GM18520 (cell line): ENCODE results near the gene PDCD7.
"Not testable (repeated sequence)": the region's sequence is repeated elsewhere in the genome, so short reads cannot be mapped to it uniquely, and the experiment has no call there.

Experiments
- ATAC-seq: cut with Tn5 transposase; IDR thresholded peaks from one replicate; pipeline ENCODE4 v1.9.1; 2021; ENCODE audit not compliant: unreplicated experiment

Gene PDCD7

DNA sequence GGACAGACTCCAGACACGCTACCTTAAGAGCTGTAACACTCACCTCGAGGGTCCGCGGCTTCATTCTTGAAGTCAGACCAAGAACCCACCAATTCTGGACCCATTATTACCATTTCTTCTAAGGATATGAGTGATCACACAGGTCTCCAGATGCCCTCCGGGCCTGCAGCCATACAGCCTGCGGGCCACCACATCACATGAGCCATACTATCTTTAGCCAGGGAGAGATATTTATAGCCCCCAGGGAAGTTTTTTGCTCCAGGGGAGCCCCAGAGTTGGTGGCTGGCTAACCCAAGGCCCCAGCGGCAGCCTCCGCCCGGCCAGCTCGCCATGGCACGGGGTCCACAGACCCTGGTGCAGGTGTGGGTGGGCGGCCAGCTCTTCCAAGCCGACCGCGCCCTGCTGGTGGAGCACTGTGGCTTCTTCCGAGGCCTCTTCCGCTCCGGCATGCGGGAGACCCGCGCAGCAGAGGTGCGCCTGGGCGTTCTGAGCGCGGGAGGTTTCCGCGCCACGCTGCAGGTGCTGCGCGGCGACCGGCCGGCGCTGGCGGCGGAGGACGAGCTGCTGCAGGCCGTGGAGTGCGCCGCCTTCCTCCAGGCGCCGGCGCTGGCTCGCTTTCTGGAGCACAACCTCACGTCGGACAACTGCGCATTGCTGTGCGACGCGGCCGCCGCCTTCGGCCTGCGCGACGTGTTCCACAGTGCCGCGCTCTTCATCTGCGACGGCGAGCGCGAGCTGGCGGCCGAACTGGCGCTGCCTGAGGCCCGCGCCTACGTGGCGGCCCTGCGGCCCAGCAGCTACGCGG, 56.9 kb downstream of the PDCD7 start, which contains the start of gene KBTBD13:
Gene KBTBD13 (plus strand): TSS at position 261 of the 805 bp plus-strand sequence. CDS start 70 bp downstream, at position 331.
- ATAC-seq: no peak

DNA sequence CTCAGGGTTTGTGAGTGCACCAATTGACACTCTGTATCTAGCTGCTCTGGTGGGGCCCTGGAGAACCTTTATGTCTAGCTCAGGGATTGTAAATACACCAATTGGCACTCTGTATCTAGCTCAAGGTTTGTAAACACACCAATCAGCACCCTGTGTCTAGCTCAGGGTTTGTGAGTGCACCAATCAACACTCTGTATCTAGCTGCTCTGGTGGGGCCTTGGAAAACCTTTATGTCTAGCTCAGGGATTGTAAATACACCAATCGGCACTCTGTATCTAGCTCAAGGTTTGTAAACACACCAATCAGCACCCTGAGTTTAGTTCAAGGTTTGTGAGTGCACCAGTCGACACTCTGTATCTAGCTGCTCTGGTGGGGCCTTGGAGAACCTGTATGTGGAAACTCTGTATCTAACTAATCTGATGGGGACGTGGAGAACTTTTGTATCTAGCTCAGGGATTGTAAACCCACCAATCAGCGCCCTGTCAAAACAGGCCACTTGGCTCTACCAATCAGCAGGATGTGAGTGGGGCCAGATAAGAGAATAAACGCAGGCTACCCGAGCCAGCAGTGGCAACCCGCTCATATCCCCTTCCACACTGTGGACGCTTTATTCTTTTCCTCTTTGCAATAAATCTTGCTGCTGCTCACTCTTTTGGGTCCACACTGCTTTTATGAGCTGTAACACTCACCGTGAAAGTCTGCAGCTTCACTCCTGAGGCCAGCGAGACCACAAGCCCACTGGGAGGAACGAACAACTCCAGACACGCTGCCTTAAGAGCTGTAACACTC, 57.8 kb downstream of the PDCD7 start:
- not testable (repeated sequence) for ATAC-seq

DNA sequence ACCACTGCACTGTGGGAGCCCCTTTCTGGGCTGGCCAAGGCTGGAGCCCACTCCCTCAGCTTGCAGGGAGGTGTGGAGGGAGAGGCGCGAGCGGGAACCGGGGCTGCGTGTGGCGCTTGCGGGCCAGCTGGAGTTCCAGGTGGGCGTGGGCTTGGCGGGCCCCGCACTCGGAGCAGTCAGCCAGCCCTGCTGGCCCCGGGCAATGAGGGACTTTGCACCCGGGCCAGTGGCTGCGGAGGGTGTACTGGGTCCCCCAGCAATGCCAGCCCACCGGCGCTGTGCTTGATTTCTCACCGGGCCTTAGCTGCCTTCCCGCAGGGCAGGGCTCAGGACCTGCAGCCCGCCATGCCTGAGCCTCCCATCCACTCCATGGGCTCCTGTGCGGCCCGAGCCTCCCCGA, 58.7 kb downstream of the PDCD7 start:
- ATAC-seq: not testable (repeated sequence)

DNA sequence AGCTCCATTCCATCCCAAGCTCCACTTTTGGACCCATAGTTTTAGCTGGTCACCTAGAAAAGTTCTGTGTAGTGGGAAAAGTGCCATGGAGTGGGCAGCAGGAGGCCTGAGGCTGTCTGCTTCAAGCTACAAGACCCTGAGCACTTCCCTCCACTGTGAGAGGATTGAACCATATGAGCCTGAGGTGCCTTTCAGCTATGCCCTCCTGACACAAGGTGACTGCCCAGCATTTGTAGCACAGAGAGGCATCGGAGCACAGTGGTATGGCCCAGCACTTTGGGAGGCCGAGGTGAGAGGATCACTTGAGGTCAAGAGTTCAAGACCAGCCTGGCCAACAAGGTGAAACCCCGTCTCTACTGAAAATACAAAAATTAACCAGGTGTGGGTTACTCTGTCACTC, 61.0 kb downstream of the PDCD7 start:
- ATAC-seq: no peak

DNA sequence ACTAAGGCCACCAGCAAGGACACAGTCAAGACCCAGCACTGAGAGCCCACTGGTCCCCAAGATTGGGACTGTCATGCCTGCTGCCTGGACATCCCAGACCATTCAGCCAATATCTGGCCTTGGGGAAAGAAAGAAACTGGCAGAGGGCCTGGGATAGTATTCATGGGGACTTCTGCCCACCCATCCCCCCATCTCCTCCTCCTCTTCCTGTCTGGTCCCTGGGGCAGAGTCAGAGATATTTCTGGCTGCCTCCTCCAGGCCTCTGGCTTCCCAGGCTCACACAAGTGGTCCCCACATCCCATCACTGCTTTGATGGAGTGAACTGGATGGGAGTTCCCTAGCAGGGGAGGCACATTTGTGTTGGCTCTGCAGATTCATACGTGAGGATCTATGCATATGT, 61.6 kb downstream of the PDCD7 start:
- no peak for ATAC-seq

DNA sequence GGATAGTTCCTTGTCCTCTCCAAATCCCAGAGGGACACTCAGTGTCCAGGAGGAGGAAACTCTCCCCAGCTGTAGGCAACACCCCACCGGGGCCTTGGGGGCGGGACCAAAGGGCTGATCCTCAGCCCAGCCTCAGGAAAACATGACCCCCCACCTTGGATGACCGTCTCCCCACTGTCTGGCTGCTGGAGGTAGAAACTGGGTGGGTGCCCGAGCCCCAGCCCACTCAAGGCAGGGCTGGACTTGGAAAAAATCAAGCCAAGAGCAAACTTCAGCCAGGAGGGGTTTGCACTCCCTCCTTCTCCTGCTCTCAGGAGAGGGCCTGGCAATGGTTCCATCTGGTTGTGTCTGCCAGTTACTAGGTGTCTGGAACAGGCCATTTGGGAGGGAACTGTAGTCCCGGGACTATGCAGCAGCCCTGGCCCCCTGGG, 62.2 kb downstream of the PDCD7 start:
- no peak for ATAC-seq

DNA sequence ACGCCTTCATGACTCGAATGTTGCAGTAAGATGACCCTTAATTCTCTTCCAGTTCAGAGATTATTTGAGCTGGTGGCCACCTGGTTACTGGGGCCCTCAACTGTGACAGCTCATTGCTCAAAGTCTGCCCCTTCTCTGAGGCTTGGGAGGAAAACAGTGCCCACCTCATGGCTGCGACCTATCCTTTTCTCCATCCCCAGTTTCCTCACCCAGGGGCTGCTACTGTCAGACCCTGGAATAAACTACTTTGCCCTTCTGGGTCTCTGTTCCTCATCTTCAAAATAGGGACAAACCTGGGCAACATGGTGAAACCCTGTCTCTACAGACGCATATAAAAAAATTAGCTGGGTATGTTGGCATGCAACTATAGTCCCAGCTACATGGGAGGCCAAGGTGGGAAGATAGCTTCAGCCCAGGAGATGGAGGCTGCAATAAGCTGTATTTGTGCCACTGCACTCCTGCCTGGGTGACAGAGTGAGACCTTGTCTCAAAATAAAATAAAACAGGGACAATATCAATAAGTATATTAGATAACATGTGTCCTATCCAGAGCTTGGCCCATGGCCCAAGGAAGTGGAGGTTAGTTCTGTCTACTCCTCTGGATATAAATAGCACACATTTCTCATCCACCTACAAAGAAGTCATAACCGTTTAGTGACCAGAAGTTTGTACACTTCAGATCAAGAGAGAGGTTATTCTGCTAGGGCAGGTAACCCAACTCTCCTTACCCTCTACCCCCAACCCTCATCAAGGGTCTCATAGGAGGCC, 63.6 kb downstream of the PDCD7 start:
- ATAC-seq: no peak

DNA sequence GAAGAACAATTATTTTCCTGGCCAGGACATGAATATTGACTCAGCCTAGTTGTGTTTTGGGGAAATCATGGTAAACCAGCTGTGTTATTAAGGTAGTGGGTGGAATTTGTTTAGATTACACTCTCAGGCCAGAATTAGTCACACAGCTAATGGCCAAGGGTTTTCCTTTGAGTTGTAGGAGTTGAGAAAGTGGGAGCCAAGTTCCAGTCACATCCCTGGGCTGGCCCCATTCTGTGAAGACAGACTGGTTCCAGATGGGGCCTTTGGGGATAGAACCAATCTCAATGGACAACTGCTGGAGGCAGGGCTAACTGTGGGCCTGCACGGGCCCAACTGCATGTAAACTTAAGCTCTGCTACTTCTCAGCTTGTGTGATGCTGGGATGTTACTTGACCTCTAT, 64.4 kb downstream of the PDCD7 start:
- ATAC-seq: no peak

DNA sequence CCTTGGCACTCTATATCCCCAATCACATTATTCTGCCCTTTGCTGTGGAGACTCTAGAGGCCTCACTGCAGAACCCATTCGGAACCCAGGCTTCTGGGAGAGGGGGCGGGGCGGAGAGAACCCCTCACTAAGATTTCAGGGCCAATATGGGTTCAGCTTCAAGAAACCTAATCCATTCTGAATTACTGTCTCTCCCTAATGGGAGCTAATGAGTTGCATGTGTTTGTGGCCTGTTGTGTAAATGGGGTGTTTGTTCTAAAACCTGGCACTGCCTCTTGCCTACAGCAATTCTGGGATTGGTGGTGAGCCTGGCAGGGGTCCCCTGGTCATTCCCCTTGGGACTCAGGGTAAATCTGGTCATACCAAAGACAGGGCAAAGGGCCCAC, 65.2 kb downstream of the PDCD7 start:
- no peak for ATAC-seq

DNA sequence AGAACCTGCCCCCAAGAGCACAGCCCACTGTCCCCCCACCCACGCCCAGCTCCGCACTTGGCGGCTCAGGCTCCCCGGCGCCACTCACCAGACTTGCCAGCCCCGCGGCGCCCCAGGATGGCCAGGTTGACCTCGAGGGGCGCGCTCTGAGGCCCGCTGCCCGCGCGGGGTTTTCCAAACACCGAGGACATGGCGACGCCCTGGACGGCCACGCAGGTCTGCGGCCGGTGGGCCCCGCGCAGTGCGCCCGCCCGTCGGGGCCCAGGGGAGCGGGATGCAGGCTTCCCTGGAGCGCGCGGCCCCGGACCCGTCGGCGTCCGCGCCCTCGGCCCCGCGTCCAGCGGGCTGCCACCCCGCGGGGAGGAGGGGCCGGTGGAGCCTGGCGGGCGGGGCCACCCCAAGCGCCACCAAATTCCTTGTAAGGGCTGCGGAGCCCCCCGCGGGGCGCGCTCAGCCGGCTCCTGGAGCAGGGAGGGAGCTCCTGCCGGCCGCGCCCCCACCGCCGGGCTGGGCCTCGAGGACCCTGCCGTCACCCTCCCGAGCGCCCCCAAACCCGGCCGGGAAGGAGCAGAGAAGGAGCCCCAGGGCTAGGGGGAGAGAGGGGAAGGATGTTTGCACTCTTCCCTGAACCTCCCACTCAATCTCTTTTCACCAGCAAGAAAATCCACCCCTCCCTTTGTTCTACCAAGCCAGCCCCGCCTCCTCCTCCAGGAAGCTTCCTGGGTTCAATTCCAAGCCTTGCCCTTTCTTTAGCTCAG, 65.8 kb downstream of the PDCD7 start, which contains the start of gene RASL12:
Gene RASL12 (minus strand): TSS at position 347 of the 758 bp plus-strand sequence. CDS start 156 bp downstream, at position 191.
- no peak for ATAC-seq
